HepG2 (cell line): ENCODE measurements around the gene C20orf144. TPM values are rescaled to one million over a fixed set of nuclear protein-coding genes. Genes with fewer than 3 reads are reported as not detected.

Experiments used
- BCL3 ChIP-seq: sonication (generic); formaldehyde crosslinking; IDR thresholded peaks from 2 replicates; pipeline ENCODE4 v1.5.1; 2020; ENCODE audit warnings: mild to moderate bottlenecking, missing genetic modification reagents, moderate library complexity
- CC2D1A ChIP-seq: sonication (generic); formaldehyde crosslinking; IDR thresholded peaks from 2 replicates; pipeline ENCODE4 v1.8.1; 2023; ENCODE audit warnings: mild to moderate bottlenecking, missing genetic modification reagents
- CCAR2 ChIP-seq: fragments of 200-400 bp; formaldehyde crosslinking; optimal IDR thresholded peaks from 2 replicates; pipeline ENCODE3; 2018; ENCODE audit warnings: low read depth, mild to moderate bottlenecking, low read length, moderate library complexity
- CREB1 ChIP-seq, 2 experiments: fragments of 450-650 bp in 1 of 2; IDR thresholded peaks; 2 replicates each; pipeline ENCODE4 v1.6.1; 2016 to 2017; ENCODE audit warnings: control low read depth in 1 of 2, mild to moderate bottlenecking in 1 of 2, missing compliant biosample characterization in 1 of 2, missing genetic modification characterization in 1 of 2
- GATA4 ChIP-seq: sonication (generic); IDR thresholded peaks from 2 replicates; pipeline ENCODE4 v1.6.1; 2016; ENCODE audit warnings: antibody characterized with exemption, low read depth, borderline replicate concordance
- HDAC2 ChIP-seq: sonication (generic); formaldehyde crosslinking; IDR thresholded peaks from 2 replicates; pipeline ENCODE4 v1.4.0; 2020; ENCODE audit warnings: missing genetic modification reagents
- HNRNPL ChIP-seq: fragments of 200-400 bp; formaldehyde crosslinking; IDR thresholded peaks from 2 replicates; pipeline ENCODE4 v1.6.1; 2017; ENCODE audit warnings: mild to moderate bottlenecking, low read depth, low read length
- MAF1 ChIP-seq: sonication (generic); formaldehyde crosslinking; IDR thresholded peaks from 2 replicates; pipeline ENCODE4 v1.5.0; 2020; ENCODE audit warnings: missing genetic modification reagents, borderline replicate concordance
- MBD4 ChIP-seq: IDR thresholded peaks from 2 replicates; pipeline ENCODE4 v1.6.1; 2012; ENCODE audit warnings: low read length, inconsistent platforms, borderline replicate concordance
- NONO ChIP-seq, 2 experiments: fragments of 450-650 bp in 1 of 2; sonication (generic) in 1 of 2; formaldehyde crosslinking in 1 of 2; IDR thresholded peaks in 1 of 2; conservative IDR thresholded peaks in 1 of 2; 2 replicates each; pipeline versions ENCODE4 v1.6.1 to v1.8.0; 2017 to 2022; ENCODE audit warnings: mild to moderate bottlenecking in 1 of 2, missing genetic modification reagents in 1 of 2, moderate library complexity in 1 of 2
- PAWR ChIP-seq: sonication (generic); formaldehyde crosslinking; IDR thresholded peaks from 2 replicates; pipeline ENCODE4 v1.4.0; 2020; ENCODE audit warnings: missing genetic modification reagents, mild to moderate bottlenecking, borderline replicate concordance
- RAD21 ChIP-seq: fragments of 450-650 bp; formaldehyde crosslinking; IDR thresholded peaks from 2 replicates; pipeline ENCODE4 v1.5.0; 2020; ENCODE audit warnings: mild to moderate bottlenecking
- RARA ChIP-seq: IDR thresholded peaks from 2 replicates; pipeline ENCODE4 v1.6.1; 2016; ENCODE audit warnings: missing genetic modification reagents, missing compliant biosample characterization
- STAT5B ChIP-seq: sonication (generic); formaldehyde crosslinking; IDR thresholded peaks from 2 replicates; pipeline ENCODE4 v1.4.0; 2020; ENCODE audit warnings: missing genetic modification reagents
- THAP9 ChIP-seq: sonication (generic); formaldehyde crosslinking; IDR thresholded peaks from 2 replicates; pipeline ENCODE4; 2020; ENCODE audit warnings: missing genetic modification reagents, mild to moderate bottlenecking, borderline replicate concordance
- THRA ChIP-seq: sonication (generic); formaldehyde crosslinking; IDR thresholded peaks from 2 replicates; pipeline ENCODE4 v1.4.0; 2020; ENCODE audit warnings: missing genetic modification reagents, borderline replicate concordance
- ZC3H13 ChIP-seq: sonication (generic); formaldehyde crosslinking; IDR thresholded peaks from 2 replicates; pipeline ENCODE4 v1.8.1; 2023; ENCODE audit warnings: mild to moderate bottlenecking, missing genetic modification reagents, moderate library complexity
- ZKSCAN1 ChIP-seq: fragments of 150-350 bp; IDR thresholded peaks from 2 replicates; pipeline ENCODE4 v1.6.1; 2014; ENCODE audit warnings: low read length
- ZNF577 ChIP-seq: sonication (generic); formaldehyde crosslinking; IDR thresholded peaks from 2 replicates; pipeline ENCODE4 v1.4.0; 2020; ENCODE audit warnings: mild to moderate bottlenecking, low read depth, missing genetic modification reagents, borderline replicate concordance
- ZNF737 ChIP-seq: sonication (generic); formaldehyde crosslinking; IDR thresholded peaks from 2 replicates; pipeline ENCODE4 v1.5.0; 2020; ENCODE audit warnings: missing genetic modification reagents, mild to moderate bottlenecking, borderline replicate concordance
- ZNF740 ChIP-seq: sonication (generic); formaldehyde crosslinking; IDR thresholded peaks from 2 replicates; pipeline ENCODE4 v1.4.0; 2020; ENCODE audit warnings: missing genetic modification reagents
- ZSCAN9 ChIP-seq: IDR thresholded peaks from 2 replicates; pipeline ENCODE4 v1.6.1; 2016; ENCODE audit warnings: borderline replicate concordance
- ZUFSP ChIP-seq: sonication (generic); formaldehyde crosslinking; IDR thresholded peaks from 2 replicates; pipeline ENCODE4 v1.9.0; 2021; ENCODE audit warnings: missing genetic modification reagents, mild to moderate bottlenecking, borderline replicate concordance
- polyA plus RNA-seq, 8 experiments: library from polyadenylated mRNA; depleted of rRNA in 3 of 8; stranded (reverse) in 7 of 8; unstranded in 1 of 8; fragments of >200 nt; fragmentation: Illumina TruSeq in 4 of 8; extraction: Trizol in 4 of 8; gene quantifications; 2 replicates each; pipeline versions ENCODE4 v1.2.1 to v1.2.3, GENCODE V29; 2011 to 2016; ENCODE audit warnings: low read depth in 4 of 8, missing spikeins in 1 of 8, mixed read lengths in 1 of 8; ENCODE audit not compliant: insufficient read depth in 1 of 8
- total RNA-seq, 5 experiments: library from RNA; depleted of rRNA; stranded (reverse); fragments of >200 nt; fragmentation: Illumina TruSeq; extraction: Trizol; gene quantifications; 2 replicates each; pipeline ENCODE4 v1.2.3, GENCODE V29; 2016; ENCODE audit warnings: low read depth in 1 of 5

Gene C20orf144
- total and polyA plus RNA-seq, 2 of the 13 experiments (the other 11 are each of a cell fraction or from before 2014, with no cell fraction given) = 0.09 to 0.16 TPM

- TF ChIP-seq MAF1 (CRISPR knock-in tag) (no peak), HNRNPL (0 out of 2 replicates have a peak, but pooled peaks have one; percentile 16), ZNF740 (CRISPR knock-in tag) (no peak), MBD4 (no peak), NONO (IDR thresholded peaks at IDR 0.05) (no peak), NONO (CRISPR knock-in tag; conservative IDR thresholded peaks at IDR 0.05) (no peak), ZNF737 (CRISPR knock-in tag) (no peak), PAWR (no peak), STAT5B (no peak), BCL3 (CRISPR knock-in tag) (no peak), ZSCAN9 (CRISPR knock-in tag) (no peak), THRA (CRISPR knock-in tag) (peak; percentile 60), ZUFSP (CRISPR knock-in tag) (no peak), THAP9 (CRISPR knock-in tag) (no peak), CCAR2 (no peak), ZC3H13 (CRISPR knock-in tag) (no peak), CC2D1A (no peak), CREB1 (IDR thresholded peaks at IDR 0.05) (no peak), CREB1 (CRISPR knock-in tag; IDR thresholded peaks at IDR 0.05) (peak; percentile 39; the same call in 1 of the 2 replicates), RAD21 (CRISPR knock-in tag) (no peak), ZNF577 (CRISPR knock-in tag) (no peak), HDAC2 (CRISPR knock-in tag) (peak; percentile 73; the same call in 1 of the 2 replicates), RARA (CRISPR knock-in tag) (peak; percentile 43; the same call in 1 of the 2 replicates), GATA4 (peak; percentile 94), ZKSCAN1 (no peak)
Measured at GRCh38 chr20:33688938-33689424, 26.9 kb downstream of the C20orf144 start (continued).
